ENCODE results near the gene ADGRA3.

ADGRA3 gene

GRCh38 chr4:22363036-22363435 is 152.8 kb downstream of the ADGRA3 start:
- no peak for DNase-seq (ENCODE audit: low read depth)
- no peak overlapping the region for H3K4me3 ChIP-seq (ENCODE audit: low read depth, low read length)
- TF ChIP-seq, protein P1, sequence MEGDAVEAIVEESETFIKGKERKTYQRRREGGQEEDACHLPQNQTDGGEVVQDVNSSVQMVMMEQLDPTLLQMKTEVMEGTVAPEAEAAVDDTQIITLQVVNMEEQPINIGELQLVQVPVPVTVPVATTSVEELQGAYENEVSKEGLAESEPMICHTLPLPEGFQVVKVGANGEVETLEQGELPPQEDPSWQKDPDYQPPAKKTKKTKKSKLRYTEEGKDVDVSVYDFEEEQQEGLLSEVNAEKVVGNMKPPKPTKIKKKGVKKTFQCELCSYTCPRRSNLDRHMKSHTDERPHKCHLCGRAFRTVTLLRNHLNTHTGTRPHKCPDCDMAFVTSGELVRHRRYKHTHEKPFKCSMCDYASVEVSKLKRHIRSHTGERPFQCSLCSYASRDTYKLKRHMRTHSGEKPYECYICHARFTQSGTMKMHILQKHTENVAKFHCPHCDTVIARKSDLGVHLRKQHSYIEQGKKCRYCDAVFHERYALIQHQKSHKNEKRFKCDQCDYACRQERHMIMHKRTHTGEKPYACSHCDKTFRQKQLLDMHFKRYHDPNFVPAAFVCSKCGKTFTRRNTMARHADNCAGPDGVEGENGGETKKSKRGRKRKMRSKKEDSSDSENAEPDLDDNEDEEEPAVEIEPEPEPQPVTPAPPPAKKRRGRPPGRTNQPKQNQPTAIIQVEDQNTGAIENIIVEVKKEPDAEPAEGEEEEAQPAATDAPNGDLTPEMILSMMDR (IDR thresholded peaks at IDR 0.05; ENCODE audit: insufficient read depth, low read depth, low read length, missing control alignments), result no peak

DNA sequence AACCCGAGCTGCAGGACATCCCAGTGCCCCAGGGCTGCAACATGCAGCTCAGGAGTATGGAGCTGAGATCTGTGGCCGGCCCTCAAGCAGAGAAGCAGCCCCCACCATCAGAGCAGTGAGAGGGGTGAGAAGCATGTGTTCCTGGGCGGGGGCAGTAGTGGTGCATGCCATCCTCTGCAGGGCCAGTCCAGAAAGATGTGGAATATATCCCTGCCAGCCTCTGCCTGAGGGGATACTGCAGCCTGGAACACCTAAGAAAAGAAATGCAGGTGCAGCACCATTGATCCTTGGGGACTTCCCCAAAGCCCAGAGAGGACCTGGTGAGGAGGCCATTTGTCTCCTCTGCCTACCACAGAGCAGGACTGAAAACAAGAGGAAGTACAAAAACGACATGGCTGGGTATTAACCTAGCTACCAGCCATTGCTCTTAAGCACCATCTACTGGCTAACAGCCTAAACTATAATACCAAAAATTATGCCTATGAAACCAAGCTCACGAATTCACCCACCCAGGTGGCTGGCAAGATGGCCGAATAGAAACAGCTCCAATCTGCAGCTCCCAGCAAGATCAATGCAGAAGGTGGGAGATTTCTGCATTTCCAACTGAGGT is 158.8 kb downstream of the ADGRA3 start:
- no peak overlapping the region for H3K4me3 ChIP-seq (ENCODE audit: low read depth, low read length)
- DNase-seq (ENCODE audit: low read depth), result peak; percentile 49
- TF ChIP-seq, protein P1 (IDR thresholded peaks at IDR 0.05; ENCODE audit: insufficient read depth, low read depth, low read length, missing control alignments), result peak; percentile 34

- no peak overlapping the region for H3K4me3 ChIP-seq (ENCODE audit: low read depth, low read length)
- no peak for DNase-seq (ENCODE audit: low read depth)
- TF ChIP-seq, protein P1 (IDR thresholded peaks at IDR 0.05; ENCODE audit: insufficient read depth, low read depth, low read length, missing control alignments), result no peak
Observed at GRCh38 chr4:22348410-22348809, 167.5 kb downstream of the ADGRA3 start.

DNA sequence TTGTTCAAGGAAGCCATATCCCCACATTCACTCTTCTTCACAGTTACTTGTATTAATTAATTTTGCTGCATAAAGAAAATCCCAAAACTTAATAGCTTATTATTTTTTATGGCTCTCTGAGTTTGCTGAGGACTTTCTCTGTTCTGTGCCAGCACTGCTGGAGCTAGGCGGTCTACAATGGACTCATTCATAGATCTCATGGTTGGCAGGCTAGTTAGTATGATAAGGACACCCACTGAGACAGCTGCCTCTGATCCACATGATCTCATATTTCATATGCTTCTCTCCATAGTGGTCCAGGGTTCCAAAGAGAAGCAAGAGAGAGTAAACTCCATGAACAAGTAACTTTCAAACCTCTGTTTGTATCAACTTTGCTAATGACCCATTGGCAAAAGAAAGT is 170.2 kb downstream of the ADGRA3 start:
- DNase-seq (ENCODE audit: low read depth), result no peak
- TF ChIP-seq, protein P1 (IDR thresholded peaks at IDR 0.05; ENCODE audit: insufficient read depth, low read depth, low read length, missing control alignments), result no peak
- no peak overlapping the region for H3K4me3 ChIP-seq (ENCODE audit: low read depth, low read length)

GRCh38 chr4:22345055-22345454 is 170.8 kb downstream of the ADGRA3 start:
- TF ChIP-seq, protein P1 (IDR thresholded peaks at IDR 0.05; ENCODE audit: insufficient read depth, low read depth, low read length, missing control alignments), result no peak
- no peak overlapping the region for H3K4me3 ChIP-seq (ENCODE audit: low read depth, low read length)
- no peak for DNase-seq (ENCODE audit: low read depth)

GRCh38 chr4:22343606-22344005 is 172.3 kb downstream of the ADGRA3 start:
- DNase-seq (ENCODE audit: low read depth), result no peak
- no peak overlapping the region for H3K4me3 ChIP-seq (ENCODE audit: low read depth, low read length)
- TF ChIP-seq, protein P1 (IDR thresholded peaks at IDR 0.05; ENCODE audit: insufficient read depth, low read depth, low read length, missing control alignments), result no peak

- TF ChIP-seq, protein P1 (IDR thresholded peaks at IDR 0.05; ENCODE audit: insufficient read depth, low read depth, low read length, missing control alignments), result no peak
- no peak for DNase-seq (ENCODE audit: low read depth)
Observed at GRCh38 chr4:22339491-22339890, 176.4 kb downstream of the ADGRA3 start.

More at GRCh38 chr4:22339491-22339890, 176.4 kb downstream of the ADGRA3 start:
- no peak overlapping the region for H3K4me3 ChIP-seq (ENCODE audit: low read depth, low read length)
